ENCODE measurements around the gene ST6GALNAC2.

DNA sequence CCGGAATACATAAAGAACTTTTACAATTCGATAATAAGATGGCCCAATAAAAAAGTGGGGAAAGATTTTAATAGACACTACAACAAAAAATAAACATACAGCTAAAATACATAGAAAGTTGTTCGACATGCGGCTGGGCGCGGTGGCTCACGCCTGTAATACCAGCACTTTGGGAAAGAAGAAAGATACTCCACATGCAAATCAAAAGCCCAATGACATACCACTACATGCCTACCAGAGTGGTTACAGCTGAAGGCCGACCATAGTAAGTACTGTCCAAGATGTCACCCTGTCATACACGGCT lies 36.5 kb downstream of the ST6GALNAC2 start:
- TF ChIP-seq CTCF (IDR thresholded peaks at IDR 0.05; ENCODE audit: low read depth, low read length, poor library complexity, severe bottlenecking) (no peak), EZH2phosphoT487 (IDR thresholded peaks at IDR 0.05; ENCODE audit: borderline replicate concordance, low read length) (no peak)
